ENCODE results near the gene PRKCA.
"Not testable (repeated sequence)": the region's sequence is repeated elsewhere in the genome, so short reads cannot be mapped to it uniquely, and the experiment has no call there.

PRKCA gene

DNA sequence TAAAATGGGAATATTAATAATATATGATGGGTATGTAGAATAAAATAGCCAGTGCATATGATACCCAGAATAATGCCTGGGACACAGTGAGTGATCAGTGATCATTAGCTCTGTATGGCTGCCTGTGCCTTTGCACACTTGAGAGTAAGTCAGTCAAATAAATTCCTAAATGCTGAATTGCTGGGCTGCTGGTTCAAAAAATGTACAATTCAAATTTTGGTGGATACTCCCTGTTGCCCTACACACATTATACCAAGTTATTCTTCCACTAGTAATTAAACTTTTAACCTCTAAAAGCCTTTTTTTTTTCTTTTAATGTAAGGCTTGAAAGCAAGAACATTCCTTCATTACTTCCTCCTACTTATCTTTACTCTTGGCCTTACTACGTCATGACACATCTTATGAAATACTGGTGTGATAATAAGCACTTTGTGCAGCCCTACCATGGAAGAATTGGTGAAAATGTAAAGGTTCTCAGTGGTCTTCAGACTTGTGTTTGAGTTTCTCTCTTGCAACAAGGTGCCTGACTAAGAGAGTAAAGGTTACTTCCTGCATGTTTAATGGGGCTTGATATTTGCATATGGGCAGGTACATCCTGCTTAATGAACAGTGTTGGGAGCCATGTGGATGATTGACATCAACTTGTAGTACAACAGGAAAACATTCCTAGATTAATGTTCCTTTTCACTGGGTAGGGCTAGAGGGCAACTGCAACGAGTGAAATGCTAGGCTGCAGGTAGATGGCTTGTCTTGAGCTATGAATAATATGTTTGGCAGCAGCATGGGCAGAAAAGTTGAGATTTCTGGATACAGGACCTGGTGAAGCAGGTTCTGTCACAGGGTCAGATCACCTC lies 84.3 kb downstream of the PRKCA start:
- DNase-seq (ENCODE audit: low read depth): no peak

DNA sequence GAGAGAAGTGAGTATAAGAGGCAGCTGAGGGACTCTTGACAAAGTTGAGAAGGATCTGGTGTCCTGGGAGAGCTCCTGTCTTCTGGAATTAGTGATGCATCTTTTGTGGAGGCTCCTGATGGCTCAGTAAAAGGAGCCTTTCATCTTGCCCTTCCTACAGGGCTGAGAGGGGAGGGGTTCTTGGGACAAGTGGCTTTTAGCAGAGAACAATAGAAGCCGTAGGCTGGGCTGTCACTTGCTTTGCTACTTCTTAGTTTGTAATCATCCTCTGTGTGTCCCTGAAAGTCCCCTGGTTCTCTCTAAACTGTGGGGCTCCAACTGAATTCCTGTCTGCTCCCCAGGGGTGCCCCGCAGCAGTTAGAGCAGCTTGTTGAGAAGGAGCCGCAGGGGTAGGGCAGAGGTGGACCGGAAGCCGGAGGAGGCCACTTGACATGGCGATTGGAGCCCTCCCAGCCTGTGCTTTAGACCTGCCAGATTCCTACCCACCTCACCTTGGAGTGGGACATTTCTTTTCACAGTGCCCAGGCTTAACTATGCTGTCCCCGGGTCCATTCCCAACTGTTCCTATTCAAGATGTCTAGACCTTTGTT lies 85.1 kb downstream of the PRKCA start:
- DNase-seq (ENCODE audit: low read depth): no peak

- DNase-seq (ENCODE audit: low read depth): no peak
Measured at GRCh38 chr17:66392783-66393437, 90.5 kb downstream of the PRKCA start.

DNA sequence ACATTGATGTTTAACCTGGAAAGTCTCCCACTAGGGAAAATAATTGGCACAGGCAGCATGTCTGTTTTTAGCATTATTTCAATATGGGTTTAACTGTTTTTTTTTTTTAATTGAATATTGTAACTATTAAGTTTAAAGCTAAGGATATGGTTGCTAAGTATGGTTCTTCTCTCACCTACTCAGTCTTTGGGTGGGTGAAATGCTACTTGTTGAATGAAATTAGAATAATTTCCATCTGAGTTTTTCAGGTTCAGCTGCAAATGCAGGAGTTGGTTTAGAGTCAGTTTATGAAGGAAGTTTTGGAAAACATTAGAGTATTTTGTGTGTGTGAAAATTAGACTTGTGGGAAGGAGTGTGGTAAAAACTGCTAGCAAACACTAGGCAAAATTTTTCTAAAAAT lies 93.5 kb downstream of the PRKCA start:
- DNase-seq (ENCODE audit: low read depth): no peak

- DNase-seq (ENCODE audit: low read depth): no peak
Measured at GRCh38 chr17:66397486-66397885, 95.1 kb downstream of the PRKCA start.

- no peak for DNase-seq (ENCODE audit: low read depth)
Measured at GRCh38 chr17:66398059-66398458, 95.6 kb downstream of the PRKCA start.

DNA sequence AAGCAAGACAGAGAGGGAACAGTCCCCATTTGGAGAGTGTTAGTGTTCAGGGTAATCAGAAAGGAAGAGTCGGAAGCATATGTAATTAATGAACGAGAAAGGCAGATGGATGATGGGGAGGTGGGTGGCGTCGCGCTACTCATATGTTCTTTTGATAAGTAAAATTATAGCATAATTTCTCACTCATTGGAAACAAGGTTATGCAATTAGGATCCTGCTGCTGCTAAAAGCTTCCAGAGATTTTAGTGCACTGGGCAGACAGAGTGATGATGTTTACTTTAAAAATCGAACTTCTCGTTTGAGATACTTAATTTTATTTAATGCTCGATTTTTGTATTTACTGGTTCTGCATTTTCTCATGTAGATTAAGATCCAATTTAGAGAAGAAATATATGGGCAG lies 96.2 kb downstream of the PRKCA start:
- no peak for DNase-seq (ENCODE audit: low read depth)

DNA sequence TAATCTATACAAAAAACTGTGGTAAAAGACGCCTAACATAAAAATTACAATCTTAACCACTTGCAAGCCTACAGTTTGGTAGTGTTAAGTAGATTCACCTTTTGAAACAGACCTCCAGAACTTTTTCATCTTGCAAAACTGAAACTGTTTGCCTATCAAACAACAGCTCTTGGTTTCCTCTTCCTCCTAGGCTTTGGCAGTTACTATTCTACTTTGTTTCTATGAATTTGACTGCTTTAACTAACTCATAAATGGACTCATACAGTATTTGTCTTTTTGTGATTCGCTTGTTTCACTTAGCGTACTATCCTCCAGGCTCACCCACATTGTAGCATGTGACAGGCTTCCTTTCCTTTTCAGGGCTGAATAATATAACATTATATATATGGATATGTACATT lies 97.0 kb downstream of the PRKCA start:
- DNase-seq (ENCODE audit: low read depth): no peak

- not testable (repeated sequence) for DNase-seq (ENCODE audit: low read depth)
Measured at GRCh38 chr17:66400041-66400688, 97.8 kb downstream of the PRKCA start.

GRCh38 chr17:66400698-66401097 lies 98.3 kb downstream of the PRKCA start:
- no peak for DNase-seq (ENCODE audit: low read depth)

DNA sequence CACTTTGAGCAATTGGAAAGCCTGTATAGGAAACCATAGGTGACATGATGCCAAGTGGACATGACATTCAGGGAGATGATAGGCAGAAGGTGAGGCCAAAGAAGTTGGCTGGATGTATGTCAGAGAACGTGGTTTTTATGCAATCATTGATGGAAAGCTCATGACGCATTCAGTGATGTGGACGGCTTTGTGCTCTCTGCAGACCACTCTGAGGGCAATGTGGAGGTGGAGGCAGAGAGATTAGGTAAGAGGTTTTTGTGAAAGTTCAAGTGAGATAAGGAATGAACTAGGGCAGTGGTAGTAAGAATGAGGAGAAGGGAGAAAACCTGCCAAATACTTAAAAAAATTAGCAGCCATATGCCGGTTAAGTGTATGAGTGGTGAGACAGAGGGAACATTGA lies 99.0 kb downstream of the PRKCA start:
- DNase-seq (ENCODE audit: low read depth): no peak

DNA sequence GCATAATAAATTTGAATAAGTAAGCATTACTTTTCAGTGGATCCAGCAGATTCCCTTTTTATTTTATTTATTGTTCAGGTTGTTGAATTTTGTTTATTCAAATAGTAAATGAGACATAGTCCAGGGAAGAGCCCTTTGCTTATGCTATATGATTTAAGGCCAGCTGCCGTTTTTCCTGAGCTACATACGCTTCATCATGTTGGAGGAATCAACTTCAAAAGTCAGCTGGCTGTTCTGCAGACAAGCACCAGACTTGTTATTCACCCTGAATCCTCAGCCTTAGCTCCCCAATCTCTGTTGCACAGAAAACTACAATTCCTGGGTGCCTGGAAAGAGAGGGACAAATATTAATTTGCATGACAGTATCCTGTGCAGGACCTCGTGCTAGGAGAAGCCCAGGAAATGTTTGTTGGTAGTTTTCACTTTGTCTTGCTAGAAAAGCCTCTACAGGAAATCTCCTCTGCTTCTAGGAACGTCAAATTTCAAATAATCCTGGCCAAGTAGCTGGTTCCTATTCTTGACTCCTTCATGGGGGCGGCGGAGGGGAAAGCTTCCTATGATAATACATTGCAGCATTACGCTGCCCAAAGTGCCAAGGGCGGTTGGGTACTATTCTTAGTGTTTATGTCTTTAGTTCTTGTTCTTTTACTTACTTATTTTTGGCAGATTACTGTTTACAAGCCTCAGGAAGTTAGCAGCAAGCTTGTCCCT lies 101.6 kb downstream of the PRKCA start:
- DNase-seq (ENCODE audit: low read depth): no peak

DNA sequence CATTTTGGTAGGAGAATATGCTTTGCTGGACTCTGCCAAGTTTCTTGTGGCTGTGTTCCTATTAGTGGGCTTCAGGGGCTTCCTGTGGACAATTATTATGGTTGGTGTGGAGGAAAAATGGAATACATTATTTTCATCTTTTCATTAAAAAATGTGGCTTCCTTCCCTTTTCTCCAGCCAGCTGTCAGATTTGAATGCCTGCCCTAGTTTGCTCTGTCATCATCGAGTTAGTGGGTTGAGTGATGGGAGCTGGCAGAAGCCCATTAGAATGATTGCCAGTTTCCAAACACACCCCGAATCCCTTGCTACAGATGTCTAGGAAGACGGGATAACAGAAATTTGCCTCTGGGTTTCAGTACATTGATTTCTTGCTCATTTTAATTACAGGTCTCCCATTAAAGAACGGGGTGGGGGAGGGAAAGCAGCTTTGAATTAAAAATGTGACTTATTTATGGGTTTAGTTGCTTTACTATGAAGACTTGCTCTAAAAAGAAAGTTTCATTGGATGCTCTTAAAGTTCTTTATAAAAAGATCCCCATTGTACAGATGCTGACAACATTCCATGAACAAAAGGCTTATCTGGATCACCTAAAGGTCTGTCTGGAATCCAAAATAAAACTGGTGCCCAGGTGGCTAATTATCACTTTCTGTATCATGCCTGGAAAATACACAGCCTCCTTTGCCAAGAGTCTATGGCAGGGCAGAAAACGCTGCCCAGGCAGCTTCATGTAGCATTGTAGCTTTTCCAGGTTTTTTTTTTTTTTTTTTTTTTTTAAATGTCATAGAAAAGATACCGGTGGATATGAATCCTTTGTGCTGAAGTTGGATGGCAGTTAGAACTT lies 103.6 kb downstream of the PRKCA start:
- no peak for DNase-seq (ENCODE audit: low read depth)

DNA sequence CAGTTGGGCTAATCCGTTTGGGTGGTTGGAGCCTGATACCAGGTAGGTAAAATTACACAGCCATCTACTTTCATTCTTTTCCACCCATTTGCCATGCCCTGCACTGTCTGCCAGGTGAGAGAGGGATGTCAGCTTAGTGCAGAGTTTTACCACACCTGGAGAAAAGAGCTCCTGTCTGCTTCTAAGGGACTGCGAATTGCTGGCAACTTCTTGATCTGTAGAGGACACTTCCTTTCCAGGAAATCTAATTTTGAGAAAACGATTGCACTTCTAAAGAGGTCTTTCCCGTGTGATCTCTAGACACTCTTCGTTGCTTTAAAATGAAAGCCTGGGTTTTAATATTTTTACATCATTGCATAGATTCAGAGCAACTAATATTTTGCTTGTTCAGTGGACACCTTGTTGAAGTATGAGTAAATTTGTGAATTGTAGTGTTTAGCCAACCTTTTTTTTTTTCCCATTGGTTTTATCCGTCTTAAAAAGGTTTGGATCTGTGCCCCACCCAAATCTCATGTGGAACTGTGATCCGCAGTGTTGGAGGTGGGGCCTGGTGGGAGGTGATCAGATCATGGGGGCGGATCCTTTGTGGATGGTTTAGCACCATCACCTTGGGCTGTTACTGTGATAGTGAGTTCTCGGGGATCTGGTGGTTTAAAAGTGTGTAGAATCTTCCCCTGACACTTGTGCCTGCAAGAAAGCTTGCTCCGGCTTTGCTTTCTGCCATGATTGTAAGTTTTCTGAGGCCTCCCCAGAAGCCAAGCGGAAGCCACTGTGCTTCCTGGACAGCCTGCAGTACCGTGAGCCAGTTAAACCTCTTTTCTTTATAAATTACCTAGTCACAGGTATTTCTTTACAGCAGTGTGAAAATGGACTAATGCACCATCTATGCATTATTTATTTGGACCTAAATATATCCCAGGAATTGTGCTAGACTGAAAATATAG lies 104.6 kb downstream of the PRKCA start:
- no peak for DNase-seq (ENCODE audit: low read depth)

DNA sequence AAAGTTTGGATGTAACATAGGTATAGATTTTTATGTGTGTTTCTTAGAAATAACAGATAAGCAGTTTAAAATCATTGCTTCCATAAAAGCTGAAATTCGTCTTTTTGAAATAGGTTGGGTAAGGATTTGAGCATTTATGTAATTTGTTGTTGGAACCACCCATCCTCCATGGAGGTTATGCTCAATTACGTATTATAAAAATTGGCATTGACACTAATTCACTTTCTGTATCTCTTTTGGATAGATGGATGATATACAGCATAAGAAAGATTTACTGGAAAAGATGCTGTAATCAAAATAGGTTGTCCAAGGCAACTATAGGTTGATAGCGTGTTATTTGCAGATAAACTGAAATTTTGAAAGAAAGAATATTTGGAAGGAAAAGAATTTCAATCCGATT lies 105.5 kb downstream of the PRKCA start:
- no peak for DNase-seq (ENCODE audit: low read depth)

DNA sequence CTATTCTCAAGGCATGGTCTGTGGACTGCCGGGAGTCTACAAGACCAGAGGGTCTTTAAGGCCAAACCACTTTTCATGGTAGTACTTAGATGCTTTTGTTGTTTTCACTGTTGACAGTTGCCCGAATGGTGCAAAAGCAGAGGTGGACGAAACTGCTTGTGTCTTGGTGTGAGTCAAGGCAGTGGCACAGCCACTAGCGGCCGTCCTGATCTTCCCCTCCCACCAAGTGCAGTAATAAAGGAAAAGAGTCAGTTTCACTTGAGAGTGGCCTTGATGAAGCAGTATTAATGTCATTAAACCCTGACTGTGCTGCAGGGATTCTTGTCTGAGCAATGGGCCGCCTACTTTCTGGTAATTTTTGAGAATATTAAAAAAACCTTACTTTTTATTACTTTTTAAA lies 109.1 kb downstream of the PRKCA start:
- DNase-seq (ENCODE audit: low read depth): no peak

- DNase-seq (ENCODE audit: low read depth): no peak
Measured at GRCh38 chr17:66412857-66413558, 110.6 kb downstream of the PRKCA start.

DNA sequence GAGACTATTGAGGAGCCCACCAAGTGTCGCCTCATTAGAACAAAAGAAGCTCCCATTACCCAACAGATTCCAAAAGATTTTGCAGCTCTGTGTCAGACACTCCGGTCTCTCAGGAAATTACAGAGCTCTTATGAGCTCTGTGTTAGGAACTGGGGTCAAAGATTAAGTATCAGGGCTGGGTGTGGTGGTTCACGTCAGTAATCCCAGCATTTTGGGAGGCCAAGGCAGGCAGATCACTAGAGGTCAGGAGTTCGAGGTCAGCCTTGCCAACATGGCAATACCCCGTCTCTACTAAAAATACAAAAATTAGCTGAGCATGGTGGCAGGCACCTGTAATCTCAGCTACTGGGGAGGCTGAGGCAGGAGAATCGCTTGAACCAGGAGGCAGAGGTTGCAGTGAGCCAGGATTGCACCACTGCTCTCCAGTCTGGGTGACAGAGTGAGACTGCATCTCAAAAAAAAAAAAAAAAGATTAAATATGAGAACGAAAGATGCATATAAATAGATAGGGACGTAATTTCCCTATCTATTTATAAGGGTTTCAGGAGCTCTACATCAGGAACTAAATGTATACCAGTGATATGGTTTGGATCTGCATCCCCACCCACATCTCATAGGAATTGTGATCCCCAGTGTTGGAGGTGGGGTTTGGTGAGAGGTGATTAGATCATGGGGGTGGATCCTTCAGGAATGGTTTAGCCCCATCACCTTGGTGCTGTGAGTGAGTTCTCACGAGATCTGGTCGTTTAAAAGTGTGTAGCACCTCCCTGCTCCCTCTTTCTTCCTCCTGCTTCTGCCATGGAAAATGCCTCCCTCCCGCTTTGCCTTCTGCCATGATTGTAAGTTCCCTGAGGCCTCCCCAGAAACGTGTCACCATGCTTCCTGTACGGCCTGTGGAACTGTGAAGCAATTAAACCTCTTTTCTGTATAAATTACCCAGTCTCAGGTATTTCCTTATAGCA lies 111.4 kb downstream of the PRKCA start:
- no peak for DNase-seq (ENCODE audit: low read depth)
